Kidney (tissue), 14 donors: ENCODE results near the gene OTOP1. TPM values are rescaled to one million over a fixed set of nuclear protein-coding genes. Genes with fewer than 3 reads are reported as not detected.
"Not testable (repeated sequence)": the region's sequence is repeated elsewhere in the genome, so short reads cannot be mapped to it uniquely, and the experiment has no call there.

Experiments used
- DNase-seq, 5 donors: peaks; one replicate each; pipeline ENCODE4 v3.0.0-alpha.2; 2013 to 2020
- FAIRE-seq: peaks from 2 replicates; lab custom pipeline; 2012; peaks lifted over from hg19 to GRCh38; lab: Jason Lieb, UNC
- H3K27ac ChIP-seq, 2 donors: one replicate each; pipeline ENCODE4 v1.7.0; 2013; ENCODE audit warnings: low read depth in 2 of 2, low read length in 2 of 2, inconsistent platforms in 1 of 2
- H3K27me3 ChIP-seq: one replicate; pipeline ENCODE4 v1.7.1; 2013; ENCODE audit warnings: low read length, inconsistent platforms; ENCODE audit not compliant: control insufficient read depth, insufficient read depth
- H3K36me3 ChIP-seq, 3 donors: one replicate each; pipeline versions ENCODE4 v1.7.0 to v1.7.1; 2013; ENCODE audit warnings: low read length in 3 of 3, control low read depth in 1 of 3, inconsistent platforms in 1 of 3; ENCODE audit not compliant: insufficient read depth in 3 of 3, control insufficient read depth in 2 of 3
- H3K4me1 ChIP-seq, 3 donors: one replicate each; pipeline versions ENCODE4 v1.7.0 to v1.7.1; 2013; ENCODE audit warnings: low read length in 3 of 3, inconsistent platforms in 1 of 3, low read depth in 1 of 3; ENCODE audit not compliant: control insufficient read depth in 2 of 3, insufficient read depth in 2 of 3
- H3K4me3 ChIP-seq, 3 donors: one replicate each; pipeline versions ENCODE4 v1.7.0 to v1.8.1; 2013; ENCODE audit warnings: low read length in 3 of 3, control low read depth in 1 of 3, inconsistent platforms in 1 of 3
- H3K9ac ChIP-seq, 3 donors: one replicate each; pipeline versions ENCODE4 v1.7.0 to v1.7.1; 2013; ENCODE audit warnings: low read length in 3 of 3, control low read depth in 1 of 3, inconsistent platforms in 1 of 3
- H3K9me3 ChIP-seq, 3 donors: one replicate each; pipeline versions ENCODE4 v1.7.0 to v1.7.1; 2013; ENCODE audit warnings: low read length in 3 of 3, control low read depth in 1 of 3, inconsistent platforms in 1 of 3; ENCODE audit not compliant: control insufficient read depth in 2 of 3, insufficient read depth in 1 of 3
- intact Hi-C: fragments of 100-400 bp; cut with DNase I; formaldehyde crosslinking; loops from one replicate; pipeline ENCODE4 v1.11.1; 2022
- polyA plus RNA-seq: library from polyadenylated mRNA; stranded (reverse); fragments of 350-450 nt; fragmentation: Illumina TruSeq; extraction: RNeasy Lipid Tissue Mini Kit (QIAGEN cat#74804); gene quantifications from one replicate; pipeline ENCODE4 v1.2.3, GENCODE V29; 2014; ENCODE audit warnings: low read depth, low replicate concordance; ENCODE audit not compliant: insufficient read depth
- total RNA-seq: library from RNA; stranded (reverse); fragmentation: NEBNext Ultra II Directional; extraction: Animal tissue kit (Norgen Biotek cat#: 25700); gene quantifications from one replicate; pipeline ENCODE4 v1.2.1, GENCODE V29; 2021
- TF ChIP-seq, protein P1 (sequence below): IDR thresholded peaks from 3 replicates; pipeline ENCODE4 v1.5.1; 2012; ENCODE audit warnings: mild to moderate bottlenecking, moderate library complexity, borderline replicate concordance; ENCODE audit not compliant: insufficient read depth; ENCODE audit errors: extremely low read depth
- donor health status: control.
- donor health status: control.
- donor health status: control.
- donor health status: control.
- donor health status: control.
- donor health status: DM: yes; HTN: yes; CAD: no.
- donor health status: Normal renal cell carcinoma (clear cell type).

Gene OTOP1
- total and polyA plus RNA-seq, 2 donors from 2014 or later, result not detected

DNA sequence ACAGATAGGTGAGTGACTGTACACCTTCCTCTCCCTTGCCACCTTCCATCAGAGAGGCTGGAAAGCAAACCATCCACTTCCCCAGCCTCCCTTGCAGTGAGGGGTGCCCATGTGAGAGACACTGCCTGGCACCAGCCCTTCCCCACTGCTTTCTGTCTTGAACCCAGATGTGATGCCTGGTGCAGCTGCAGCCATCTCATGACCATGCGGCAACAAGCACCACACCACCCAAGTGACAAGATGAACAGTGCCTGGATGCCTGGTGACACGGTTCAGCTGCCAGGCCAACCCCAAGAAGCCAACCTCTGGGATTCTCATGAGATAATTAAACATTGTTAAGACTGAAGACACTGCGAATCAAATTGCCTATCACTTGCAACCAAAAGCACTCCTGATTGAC lies 31.4 kb downstream of the OTOP1 start:
- H3K9ac ChIP-seq, result no peak overlapping the region
- DNase-seq (no peak), FAIRE-seq (no peak)
- intact Hi-C loops, result no loop called here
- TF ChIP-seq, protein P1, sequence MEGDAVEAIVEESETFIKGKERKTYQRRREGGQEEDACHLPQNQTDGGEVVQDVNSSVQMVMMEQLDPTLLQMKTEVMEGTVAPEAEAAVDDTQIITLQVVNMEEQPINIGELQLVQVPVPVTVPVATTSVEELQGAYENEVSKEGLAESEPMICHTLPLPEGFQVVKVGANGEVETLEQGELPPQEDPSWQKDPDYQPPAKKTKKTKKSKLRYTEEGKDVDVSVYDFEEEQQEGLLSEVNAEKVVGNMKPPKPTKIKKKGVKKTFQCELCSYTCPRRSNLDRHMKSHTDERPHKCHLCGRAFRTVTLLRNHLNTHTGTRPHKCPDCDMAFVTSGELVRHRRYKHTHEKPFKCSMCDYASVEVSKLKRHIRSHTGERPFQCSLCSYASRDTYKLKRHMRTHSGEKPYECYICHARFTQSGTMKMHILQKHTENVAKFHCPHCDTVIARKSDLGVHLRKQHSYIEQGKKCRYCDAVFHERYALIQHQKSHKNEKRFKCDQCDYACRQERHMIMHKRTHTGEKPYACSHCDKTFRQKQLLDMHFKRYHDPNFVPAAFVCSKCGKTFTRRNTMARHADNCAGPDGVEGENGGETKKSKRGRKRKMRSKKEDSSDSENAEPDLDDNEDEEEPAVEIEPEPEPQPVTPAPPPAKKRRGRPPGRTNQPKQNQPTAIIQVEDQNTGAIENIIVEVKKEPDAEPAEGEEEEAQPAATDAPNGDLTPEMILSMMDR, result no peak
- H3K4me3 ChIP-seq, result no peak overlapping the region
- H3K4me1 ChIP-seq, result no peaks in the 10 kb centered on the region
- H3K27ac ChIP-seq, result no peak overlapping the region
- H3K9me3 ChIP-seq, result peaks cover 0 to 3% (median 0%) of the 10 kb centered on the region in 3 donors
- no peaks in the 10 kb centered on the region for H3K36me3 ChIP-seq
- no peaks in the 10 kb centered on the region for H3K27me3 ChIP-seq

DNA sequence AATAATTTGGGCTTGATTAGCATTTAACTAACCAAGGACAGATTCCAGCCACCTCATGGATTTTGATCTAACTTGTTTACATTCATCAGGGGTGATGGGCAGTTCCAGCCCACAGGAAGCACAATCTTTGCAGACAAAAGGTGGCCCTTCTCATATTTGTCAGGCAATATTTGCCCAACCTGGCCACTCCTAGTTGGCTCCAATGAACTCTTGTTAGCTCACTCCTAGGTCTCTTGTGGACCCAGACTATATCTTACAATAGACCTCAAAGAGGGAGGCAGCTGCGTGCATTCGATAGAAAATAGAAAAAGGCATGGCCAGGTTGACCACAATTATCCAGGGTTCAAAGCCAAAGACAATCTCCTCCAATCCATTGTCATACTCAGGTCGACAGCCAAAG lies 38.2 kb downstream of the OTOP1 start:
- DNase-seq, H3K4me1 ChIP-seq, H3K36me3 ChIP-seq, H3K27ac ChIP-seq, H3K9ac ChIP-seq, H3K27me3 ChIP-seq, intact Hi-C loops, H3K9me3 ChIP-seq, FAIRE-seq, H3K4me3 ChIP-seq: not testable (repeated sequence)

DNA sequence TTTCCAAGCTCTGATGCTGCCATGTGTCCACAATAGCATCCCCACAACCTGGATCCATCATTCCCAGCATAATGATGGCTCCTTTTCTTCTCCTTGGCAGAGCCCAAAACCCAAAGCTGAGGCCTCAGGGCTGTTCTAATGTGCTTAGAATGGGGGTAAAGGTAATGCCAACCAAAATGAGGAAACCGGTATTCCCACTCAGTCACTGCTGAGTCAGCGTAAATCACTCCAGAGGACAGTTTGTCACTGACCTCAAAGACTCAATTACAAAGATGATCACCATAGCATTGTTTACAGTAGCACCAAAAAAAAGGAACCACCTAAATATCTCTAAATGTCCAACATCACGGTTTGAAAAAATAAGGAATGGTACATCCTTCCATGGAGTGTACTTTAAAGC lies 41.2 kb downstream of the OTOP1 start:
- no peaks in the 10 kb centered on the region for H3K9me3 ChIP-seq
- no peaks in the 10 kb centered on the region for H3K36me3 ChIP-seq
- intact Hi-C loops, result no loop called here
- no peaks in the 10 kb centered on the region for H3K27me3 ChIP-seq
- TF ChIP-seq, protein P1, result no peak
- no peaks in the 10 kb centered on the region for H3K4me1 ChIP-seq
- H3K4me3 ChIP-seq, result no peak overlapping the region
- DNase-seq (no peak), FAIRE-seq (no peak)
- no peak overlapping the region for H3K9ac ChIP-seq
- H3K27ac ChIP-seq, result no peak overlapping the region

DNA sequence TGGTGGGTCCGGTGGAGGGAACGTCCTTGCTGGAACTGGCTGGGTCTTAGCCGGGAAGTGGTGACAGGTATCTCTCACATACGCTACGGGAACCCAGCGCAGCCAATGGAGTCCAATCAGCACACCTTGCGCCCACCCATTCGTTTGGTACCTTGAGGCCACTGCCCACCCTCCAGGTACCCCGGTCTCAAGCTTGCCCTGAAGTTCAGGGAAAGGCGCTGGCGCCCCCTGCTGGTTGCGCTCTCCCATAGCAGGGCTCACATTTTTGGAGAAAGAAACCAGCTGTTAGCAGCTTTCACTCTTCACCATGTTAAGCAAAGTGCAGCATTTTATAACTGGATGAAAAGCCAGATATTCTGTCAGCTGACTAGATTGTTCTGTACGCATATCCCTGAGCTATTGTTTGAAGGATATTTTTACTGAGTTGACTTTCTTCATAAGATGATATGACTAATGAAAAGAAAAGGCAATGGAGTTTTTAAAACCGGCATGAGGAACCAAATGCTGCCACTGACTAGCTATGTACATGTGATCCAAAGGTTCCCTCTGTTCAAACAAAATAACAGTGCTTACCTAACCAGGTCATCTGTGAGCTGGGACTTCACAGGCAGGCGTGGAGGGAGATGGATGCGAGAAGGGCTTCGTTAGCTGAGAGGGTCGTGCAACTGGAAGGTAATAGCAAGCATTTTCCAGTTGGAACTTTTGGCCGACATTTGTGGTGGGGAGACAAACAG lies 43.7 kb downstream of the OTOP1 start:
- no peaks in the 10 kb centered on the region for H3K9me3 ChIP-seq
- no peaks in the 10 kb centered on the region for H3K27me3 ChIP-seq
- TF ChIP-seq, protein P1, result peak; percentile 49
- H3K4me3 ChIP-seq, result no peak overlapping the region
- peak in 4 of 5 donors; percentile 33 to 54 (median 47) for DNase-seq
- intact Hi-C loops, result no loop called here
- no peak overlapping the region for H3K27ac ChIP-seq
- no peak overlapping the region for H3K9ac ChIP-seq
- FAIRE-seq, result no peak
- no peaks in the 10 kb centered on the region for H3K36me3 ChIP-seq
- H3K4me1 ChIP-seq, result no peaks in the 10 kb centered on the region
